GM21515 (cell line): ENCODE data around the gene BTBD17.

ENCODE experiments used
- ATAC-seq: cut with Tn5 transposase; IDR thresholded peaks from one replicate; pipeline ENCODE4 v1.9.1; 2021; ENCODE audit not compliant: unreplicated experiment

Gene BTBD17

GRCh38 chr17:74362069-74362405, 369 bp upstream of the BTBD17 start:
- no peak for ATAC-seq

GRCh38 chr17:74360899-74361229, 804 bp downstream of the BTBD17 start:
- no peak for ATAC-seq

- ATAC-seq, result no peak
Observed at GRCh38 chr17:74359916-74360315, 1.8 kb downstream of the BTBD17 start.

GRCh38 chr17:74358697-74359096, 3.0 kb downstream of the BTBD17 start:
- ATAC-seq, result no peak

GRCh38 chr17:74357466-74357809, 4.2 kb downstream of the BTBD17 start:
- ATAC-seq, result no peak

GRCh38 chr17:74356646-74357465, 4.8 kb downstream of the BTBD17 start:
- no peak for ATAC-seq

GRCh38 chr17:74355065-74355464, 6.6 kb downstream of the BTBD17 start:
- ATAC-seq, result no peak

- ATAC-seq, result no peak
Observed at GRCh38 chr17:74354561-74354960, 7.1 kb downstream of the BTBD17 start.

GRCh38 chr17:74354123-74354522, 7.5 kb downstream of the BTBD17 start:
- no peak for ATAC-seq

GRCh38 chr17:74353446-74354060, 8.1 kb downstream of the BTBD17 start:
- ATAC-seq, result no peak

- ATAC-seq, result no peak
Observed at GRCh38 chr17:74351552-74352210, 10.0 kb downstream of the BTBD17 start.

GRCh38 chr17:74350486-74350885, 11.2 kb downstream of the BTBD17 start:
- no peak for ATAC-seq

GRCh38 chr17:74349120-74349519, 12.5 kb downstream of the BTBD17 start:
- ATAC-seq, result no peak

- ATAC-seq, result no peak
Observed at GRCh38 chr17:74347646-74348045, 14.0 kb downstream of the BTBD17 start.

- ATAC-seq, result no peak
Observed at GRCh38 chr17:74345433-74346241, 16.0 kb downstream of the BTBD17 start.

- no peak for ATAC-seq
Observed at GRCh38 chr17:74344658-74345057, 17.0 kb downstream of the BTBD17 start.

GRCh38 chr17:74343526-74344284, 18.0 kb downstream of the BTBD17 start:
- ATAC-seq, result no peak

GRCh38 chr17:74343121-74343520, 18.5 kb downstream of the BTBD17 start:
- ATAC-seq, result no peak

GRCh38 chr17:74342224-74342623, 19.4 kb downstream of the BTBD17 start:
- ATAC-seq, result no peak

- no peak for ATAC-seq
Observed at GRCh38 chr17:74340470-74341023, 21.1 kb downstream of the BTBD17 start.
